GM21825 (cell line): Measurements from ENCODE around the gene ABCG2.
"Not testable (repeated sequence)": the region's sequence is repeated elsewhere in the genome, so short reads cannot be mapped to it uniquely, and the experiment has no call there.

Experiments
- ATAC-seq: cut with Tn5 transposase; IDR thresholded peaks from one replicate; pipeline ENCODE4 v1.9.1; 2021; ENCODE audit warnings: mild to moderate bottlenecking, moderate library complexity; ENCODE audit not compliant: unreplicated experiment

Gene ABCG2

DNA sequence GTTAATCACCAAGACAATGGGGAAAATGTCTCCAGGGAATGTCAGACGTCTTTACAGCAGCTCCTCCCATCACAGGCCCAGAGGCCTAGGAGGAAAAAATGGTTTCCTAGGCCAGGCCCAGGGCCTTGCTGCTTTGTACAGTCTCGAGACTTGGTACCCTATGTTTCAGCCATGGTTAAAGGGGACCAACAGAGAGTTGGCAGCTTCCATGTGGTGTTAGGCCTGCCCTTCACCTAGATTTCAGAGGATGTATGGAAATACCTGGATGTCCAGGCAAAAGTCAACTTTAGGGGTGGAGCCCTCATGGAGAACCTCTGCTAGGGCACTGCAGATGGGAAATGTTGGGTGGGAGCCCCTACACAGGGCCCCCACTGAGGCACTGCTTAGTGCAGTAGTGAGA lies 38.5 kb downstream of the ABCG2 start:
- ATAC-seq = no peak

DNA sequence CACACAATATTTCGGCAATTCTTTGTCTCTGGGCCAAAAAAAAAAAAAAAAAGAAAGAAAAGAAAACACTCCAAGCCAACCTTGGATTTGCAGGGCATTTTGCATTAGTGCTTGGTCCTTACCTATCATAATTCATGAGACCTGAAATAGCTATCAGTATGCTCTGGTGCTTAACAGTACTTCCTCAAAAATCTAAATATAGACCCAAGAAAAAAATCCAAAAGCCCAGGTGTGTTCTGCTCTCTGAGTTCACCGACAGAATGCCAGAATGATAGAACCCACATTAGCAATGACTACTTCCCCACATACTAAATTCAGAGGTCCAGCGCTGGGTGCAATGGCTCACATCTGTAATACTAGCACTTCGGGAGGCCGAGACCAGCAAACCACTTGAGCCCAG lies 42.9 kb downstream of the ABCG2 start:
- no peak for ATAC-seq

DNA sequence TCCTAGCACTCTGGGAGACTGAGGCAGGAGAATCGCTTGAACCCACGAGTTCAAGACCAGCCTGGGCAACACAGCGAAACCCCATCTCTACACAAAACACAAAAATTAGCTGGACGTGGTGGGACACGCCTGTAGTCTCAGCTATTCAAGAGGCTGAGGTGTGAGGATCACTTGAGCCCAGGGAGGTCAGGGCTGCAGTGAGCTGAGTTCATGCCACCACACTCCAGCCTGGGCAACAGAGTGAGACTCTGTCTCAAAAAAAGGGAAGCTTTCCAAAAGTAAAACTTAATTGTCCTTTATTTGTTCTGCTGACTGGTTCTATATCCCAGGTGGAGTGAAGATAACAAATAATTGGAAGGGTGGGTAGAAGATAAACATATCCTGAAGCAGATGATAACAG lies 45.6 kb downstream of the ABCG2 start:
- no peak for ATAC-seq

DNA sequence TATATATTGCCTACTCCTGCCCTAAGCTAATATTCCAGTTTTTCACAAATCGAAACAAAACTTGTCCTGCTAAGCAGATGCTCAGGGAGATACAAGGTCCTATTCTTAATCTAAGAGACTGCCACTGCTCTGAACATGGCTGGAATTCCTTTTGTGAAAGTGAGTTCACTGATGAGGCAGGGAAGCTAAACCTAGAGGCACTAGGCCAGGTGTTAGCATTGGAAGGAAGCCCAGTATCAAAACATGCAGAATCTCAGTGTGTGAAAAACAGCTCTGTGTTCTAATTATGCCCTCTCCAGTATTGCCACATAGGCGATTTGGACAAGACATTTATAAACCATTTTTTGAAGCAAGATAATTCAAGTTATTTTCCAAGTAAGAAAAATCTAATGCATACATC lies 47.6 kb downstream of the ABCG2 start:
- ATAC-seq = no peak

DNA sequence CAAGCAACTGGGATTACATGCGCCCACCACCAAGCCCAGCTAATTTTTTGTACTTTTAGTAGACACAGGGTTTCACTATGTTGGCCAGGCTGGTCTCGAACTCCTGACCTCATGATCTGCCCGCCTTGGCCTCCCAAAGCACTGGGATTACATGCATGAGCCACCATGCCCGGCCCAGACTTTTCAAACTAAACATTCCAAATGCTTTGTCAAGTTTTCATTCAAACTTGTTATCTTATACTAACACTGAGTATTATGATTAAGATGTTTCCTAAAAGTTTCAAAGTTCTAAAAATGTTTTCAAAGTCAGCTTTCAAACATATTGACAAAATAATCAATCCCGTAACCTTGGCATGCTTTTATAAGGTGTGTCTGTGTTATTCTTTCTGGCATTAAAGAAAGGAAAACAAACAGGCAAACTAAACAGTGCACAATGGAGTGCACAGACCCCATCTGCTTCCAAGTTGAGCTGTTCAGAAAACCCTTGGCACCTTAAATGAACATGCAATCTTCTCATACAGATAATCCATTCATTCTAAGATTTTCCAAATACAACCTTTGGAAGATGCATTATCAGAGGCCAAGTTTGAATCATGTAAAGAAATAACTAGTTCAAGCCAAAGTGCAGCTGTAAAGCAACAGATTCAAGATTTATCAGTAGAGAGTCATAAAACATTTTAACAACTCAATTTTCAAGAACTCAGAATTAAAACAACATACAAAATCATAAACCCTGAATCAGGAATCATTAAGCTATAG lies 49.1 kb downstream of the ABCG2 start:
- no peak for ATAC-seq

DNA sequence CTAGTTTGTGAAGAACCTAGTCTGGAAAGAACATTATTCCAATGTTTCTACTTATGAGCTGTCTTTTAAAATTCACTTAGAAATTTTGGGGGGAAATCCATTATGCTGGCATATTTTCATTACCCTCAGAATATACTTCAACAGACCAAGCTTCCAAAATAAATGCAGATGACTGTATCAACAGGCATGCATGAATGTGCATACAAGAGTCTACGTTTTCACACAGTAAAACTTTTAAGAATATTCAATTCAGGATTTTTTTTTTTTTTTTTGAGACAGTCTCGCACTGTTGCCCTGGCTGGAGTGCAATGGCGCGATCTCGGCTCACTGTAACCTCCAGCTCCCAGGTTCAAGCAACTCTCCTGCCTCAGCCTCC lies 49.7 kb downstream of the ABCG2 start:
- ATAC-seq = no peak

DNA sequence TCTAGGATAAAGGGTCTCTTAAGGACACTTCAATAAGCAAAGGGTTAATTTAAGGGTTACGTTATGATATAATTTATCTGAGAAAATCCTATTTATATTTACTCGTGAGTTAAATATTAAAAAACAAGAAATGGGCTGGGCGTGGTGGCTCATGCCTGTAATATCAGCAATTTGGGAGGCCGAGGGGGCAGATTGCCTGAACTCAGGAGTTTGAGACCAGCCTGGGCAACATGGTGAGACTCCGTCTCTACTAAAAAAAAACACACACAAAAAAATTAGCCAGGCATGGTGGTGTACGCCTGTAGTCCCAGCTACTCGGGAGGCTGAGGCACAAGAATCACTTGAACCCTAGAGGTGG lies 50.4 kb downstream of the ABCG2 start:
- not testable (repeated sequence) for ATAC-seq

DNA sequence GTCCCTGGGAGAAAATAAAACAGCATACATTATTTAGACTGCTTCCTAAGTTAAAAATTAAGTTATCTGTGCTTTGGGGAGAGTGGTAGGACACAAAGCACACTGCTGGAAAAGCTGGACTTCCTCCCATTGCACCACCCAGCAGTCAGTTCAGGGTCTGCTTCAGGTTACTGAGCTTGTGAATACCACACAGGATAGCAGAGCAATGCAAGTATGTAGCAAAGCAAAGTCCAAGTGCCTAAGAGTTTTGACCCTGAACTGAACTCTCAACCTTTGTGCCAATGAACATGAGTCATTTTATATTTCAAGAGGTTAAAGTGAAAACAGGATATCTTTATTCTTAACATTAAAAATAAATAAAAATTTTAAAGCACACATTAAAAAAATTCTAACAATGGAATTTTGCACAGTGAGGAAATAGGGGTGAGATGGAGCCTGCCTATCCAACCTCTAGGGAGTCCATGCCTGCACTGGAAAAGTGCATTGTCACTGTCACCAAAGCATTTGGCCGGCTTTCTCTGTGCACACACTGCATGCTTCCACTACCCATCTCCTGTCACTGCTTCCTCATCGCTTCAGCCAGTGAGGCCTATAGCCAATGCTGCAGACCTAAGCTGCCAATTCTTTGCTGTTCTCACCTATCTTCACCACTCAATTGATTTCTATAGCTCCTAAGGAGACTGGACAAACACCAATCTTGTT lies 50.9 kb downstream of the ABCG2 start:
- ATAC-seq = no peak

DNA sequence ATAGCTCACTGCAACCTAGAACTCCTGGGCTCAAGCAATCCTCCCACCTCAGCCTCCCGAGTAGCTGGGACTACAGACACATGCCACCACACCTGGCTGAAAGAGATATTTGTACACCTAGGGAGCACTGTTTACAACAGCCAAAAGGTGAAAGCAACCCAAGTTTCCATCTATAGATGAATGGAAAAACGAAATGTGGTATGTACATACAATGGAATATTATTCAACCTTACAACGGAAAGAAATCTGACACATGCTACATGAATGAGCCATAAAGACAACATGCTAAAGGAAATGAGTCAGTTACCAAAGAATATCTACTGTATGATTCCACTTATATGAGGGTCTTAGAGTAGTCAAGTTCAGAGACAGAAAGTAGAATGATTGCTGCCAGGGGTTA lies 52.2 kb downstream of the ABCG2 start:
- ATAC-seq = no peak

DNA sequence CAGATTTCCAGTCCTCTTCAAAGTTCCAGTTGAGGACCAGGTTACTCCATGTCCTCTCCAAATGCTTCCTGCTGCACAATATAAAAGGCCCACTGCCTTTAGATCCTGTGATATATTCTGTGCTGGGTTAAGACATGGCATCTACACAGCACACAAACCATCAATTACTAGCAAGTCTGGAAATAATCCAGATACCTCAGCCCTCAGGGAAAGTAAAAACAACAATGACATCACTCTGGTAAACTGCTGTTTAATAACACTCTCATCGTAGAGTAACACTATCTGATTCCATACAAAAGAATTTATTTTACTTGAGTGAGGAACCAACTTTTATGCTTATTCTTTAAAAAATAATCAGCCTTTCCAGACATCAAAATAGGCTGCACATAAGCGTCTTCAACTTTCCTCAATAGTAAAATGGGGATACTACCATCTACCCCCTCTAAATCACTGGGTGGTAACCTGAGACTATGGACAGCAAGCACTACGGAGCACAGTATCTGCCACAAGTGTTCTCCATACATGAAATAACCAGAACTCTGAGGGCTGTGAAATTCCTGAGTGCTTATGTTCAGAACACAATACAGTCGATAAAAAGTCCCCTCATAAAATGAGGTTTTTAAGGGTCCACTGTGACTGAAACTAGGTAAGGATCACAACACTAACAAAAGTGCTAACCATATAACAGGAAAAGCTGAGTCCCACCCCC lies 53.4 kb downstream of the ABCG2 start:
- no peak for ATAC-seq

DNA sequence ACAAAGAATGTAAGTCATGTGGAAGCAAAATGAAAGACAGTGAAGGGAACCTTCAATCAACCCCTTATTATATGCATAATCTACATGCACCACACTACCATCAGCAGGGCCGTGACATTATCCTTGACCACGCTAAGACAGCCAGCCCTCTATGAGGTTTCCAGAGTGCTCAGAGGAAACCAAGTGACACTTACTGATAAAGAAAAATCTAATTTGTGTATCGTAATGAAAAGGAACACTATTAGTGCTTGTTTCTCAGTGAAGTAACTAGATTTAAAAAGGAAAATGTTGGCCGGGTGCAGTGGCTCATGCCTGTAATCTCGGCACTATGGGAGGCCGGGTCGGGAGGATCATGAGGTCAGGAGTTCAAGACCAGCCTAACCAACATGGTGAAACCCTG lies 56.4 kb downstream of the ABCG2 start:
- ATAC-seq = no peak

DNA sequence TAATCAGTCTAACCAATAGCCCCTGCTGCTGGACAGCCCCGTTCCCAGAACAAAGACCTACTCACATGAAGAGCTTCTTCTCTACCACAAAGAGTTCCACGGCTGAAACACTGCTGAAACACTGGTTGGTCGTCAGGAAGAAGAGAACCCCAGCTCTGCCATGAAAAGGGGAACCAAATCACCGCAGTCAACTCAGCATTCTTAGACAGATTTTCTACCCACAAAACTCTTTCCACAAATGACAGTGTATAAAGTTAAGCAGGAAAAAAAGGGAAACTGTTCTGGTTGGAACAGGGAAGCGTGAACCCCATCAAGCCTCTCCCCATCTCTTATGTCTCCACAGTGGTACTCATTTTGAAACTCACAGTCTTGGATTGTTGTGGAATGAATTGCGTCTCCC lies 57.3 kb downstream of the ABCG2 start:
- ATAC-seq = no peak

DNA sequence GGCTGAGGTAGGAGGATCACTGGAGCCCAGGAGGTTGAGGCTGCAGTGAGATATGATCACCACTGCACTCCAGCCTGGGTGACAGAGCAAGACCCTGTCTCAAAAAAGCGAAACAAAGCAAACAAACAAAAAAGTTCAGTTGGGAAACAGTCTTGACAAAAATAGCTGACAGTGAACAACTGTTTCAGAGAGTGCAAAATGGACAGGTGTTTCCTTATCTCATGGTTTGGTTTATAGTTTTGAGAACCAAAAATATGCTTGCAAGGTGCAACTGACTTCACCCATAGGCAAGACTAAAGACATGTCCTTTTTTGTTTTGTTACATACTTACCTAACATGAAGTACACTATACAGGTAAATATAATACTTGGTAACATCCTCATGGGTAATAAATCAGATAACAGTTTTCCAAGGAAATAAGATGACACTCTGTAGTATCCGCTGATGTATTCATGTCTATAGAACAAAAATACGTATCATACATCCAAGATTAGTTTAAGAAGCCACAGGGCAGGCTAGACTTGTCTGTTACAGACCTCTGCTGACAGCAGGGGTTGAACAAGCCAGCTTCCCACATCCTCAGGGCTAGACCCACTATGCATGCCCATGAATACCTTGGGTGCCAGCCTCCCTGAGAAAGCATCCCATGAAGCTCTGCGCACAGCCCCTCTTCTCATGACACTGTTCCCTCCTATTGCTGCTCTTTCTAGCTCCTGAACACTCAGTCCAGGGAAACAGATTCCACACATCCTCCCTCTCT lies 59.3 kb downstream of the ABCG2 start:
- ATAC-seq = no peak

DNA sequence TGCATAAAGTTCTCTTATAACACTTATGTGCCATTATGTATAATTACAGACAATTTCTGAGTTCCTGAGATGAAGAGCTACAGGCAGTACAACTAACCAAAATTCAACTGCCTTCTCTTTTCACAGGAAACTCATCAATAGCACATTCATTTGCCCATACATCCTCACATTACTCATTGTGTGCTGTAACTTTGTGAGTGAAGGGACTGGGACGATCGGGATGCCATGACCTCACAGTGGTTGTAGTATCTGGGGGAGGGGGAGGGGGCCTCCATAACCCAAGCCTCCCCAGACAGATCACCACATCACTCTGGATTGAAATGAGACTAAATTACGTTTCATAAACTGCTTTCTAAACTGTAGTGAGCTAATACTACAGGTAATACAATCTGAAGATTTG lies 60.7 kb downstream of the ABCG2 start:
- ATAC-seq = no peak

DNA sequence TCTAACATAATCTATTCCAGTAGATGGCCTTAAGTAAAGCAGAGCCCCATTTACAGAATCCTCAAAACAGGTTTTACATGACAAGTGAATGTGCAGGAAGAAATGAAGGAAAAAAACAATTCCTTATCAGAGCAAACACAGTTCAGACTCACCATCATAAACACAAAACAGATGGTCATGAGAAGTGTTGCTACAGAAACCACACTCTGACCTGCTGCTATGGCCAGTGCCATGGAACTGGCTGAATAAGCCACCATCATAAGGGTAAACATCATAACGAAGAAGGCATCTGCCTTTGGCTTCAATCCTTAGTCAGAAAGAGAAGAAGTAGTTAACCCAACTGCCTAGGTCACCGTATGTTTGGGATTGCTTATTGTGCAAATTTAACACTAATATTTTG lies 61.1 kb downstream of the ABCG2 start:
- no peak for ATAC-seq

DNA sequence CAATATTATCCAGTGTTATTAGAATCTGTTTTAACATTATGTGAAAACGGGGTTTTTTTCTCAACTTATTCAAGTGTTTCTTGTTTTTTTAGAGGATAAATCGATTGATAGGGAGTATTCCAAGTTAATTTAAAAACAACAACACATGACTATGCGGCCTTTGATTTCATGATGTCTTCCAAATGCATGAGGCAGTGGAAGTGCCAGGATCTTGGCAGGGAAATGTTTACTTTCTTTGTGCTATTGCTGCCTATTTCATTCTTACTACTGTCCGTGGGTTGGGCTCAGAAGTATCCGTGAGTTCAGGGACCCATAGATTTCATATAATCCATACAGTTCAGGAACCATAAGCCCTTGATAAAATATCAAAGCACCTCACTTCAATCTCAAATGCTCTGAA lies 64.6 kb downstream of the ABCG2 start:
- ATAC-seq = no peak

DNA sequence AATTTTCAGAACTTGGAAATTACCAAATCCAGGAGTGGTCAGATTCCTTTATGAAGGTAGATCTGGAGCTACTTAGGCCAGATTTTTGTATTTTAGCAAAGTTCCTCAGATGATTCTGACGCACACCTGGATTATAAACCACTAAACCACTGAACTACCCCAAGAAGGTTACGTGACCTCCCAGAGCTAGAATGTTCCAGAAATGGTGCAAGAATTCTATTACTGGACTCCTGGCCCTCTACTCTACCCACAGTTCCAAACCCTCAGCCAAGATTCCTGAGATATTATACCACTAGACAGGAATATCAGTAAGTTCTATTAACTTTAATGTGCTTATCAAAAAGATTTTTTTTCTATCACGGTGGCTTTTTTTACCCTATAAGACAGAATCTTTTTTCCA lies 67.1 kb downstream of the ABCG2 start:
- ATAC-seq = no peak

DNA sequence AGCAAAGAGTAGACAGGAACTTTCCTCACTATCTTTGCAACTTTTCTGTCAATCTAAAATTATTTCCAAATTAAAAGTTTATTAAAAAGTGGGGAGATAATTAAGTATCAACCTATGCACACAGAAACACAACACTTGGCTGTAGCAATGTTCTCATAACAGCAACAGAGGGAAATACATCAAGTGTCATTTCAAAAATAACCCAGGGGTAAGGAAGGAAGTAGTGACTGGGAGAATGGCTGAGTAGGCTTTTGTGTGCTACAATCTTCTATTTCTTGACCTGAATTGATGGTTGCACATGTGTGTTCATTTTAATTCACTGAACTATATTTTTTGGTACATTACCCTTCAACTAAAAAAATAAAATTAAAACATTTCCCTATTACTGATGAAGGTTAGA lies 67.5 kb downstream of the ABCG2 start:
- ATAC-seq = no peak

DNA sequence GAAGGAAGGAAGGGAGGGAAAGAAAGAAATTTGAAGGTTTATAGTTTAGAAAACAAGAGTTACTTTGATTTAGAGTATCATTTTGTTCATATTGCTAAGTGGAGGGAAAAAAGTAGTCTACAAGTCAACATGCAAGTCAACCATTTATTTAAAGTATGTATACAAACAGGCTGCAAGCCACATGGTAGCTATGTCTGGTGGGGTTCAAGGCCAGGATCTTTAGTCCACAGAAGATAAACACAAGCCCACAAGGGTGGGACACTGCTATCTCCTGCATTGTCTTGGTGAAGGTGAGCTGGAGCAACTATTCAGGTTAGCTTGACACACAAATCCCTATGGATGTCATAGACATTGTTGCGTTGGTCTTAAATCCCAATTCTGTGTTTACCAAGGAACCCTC lies 71.4 kb downstream of the ABCG2 start:
- no peak for ATAC-seq

DNA sequence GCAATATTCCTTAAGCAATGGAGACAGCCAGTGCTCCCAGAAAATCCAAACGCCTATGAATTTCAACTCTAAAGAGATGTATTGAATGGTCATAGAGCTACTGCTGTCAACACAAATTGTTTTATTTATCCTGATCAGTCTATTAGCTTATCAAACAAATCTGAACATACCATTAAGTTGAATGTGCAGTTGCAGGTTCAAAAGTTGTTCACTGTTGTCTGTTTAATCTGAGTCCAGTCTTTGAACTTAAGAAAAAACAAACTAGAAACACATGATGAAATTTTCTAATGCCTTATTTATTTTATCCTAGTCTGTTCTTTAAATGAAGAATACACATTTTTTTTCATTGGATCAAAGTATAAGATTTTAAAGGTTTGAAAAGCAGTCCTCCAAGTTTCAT lies 77.8 kb downstream of the ABCG2 start:
- ATAC-seq = no peak

DNA sequence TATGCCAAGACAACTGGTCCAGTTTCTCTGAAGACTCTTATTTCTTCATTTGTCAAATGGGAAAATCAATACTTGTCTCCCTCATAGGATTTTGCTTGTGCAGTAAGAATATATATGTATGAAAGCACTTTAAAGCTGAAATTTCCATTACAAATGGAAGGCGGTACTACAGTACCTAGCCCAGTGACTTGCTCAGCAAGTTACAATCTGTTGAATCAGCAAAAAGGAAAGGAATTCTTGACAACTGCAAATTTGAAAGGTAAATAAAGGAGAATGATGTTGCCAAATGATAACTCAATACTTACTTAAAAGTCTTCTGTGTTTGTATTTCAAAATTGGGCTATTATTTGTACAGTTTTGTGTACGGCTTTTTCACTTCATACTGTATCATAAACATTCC lies 79.9 kb downstream of the ABCG2 start:
- no peak for ATAC-seq
